ENCODE data around the gene SIMC1.
"Not testable (repeated sequence)": the region's sequence is repeated elsewhere in the genome, so short reads cannot be mapped to it uniquely, and the experiment has no call there.

GRCh38 chr5:176254066-176254393 lies 15.8 kb downstream of the SIMC1 start:
- not testable (repeated sequence) for TF ChIP-seq EZH2 (IDR thresholded peaks at IDR 0.05; ENCODE audit: borderline replicate concordance, low read depth, low read length, severe bottlenecking); CTCF (IDR thresholded peaks at IDR 0.05; ENCODE audit: borderline replicate concordance, extremely low read depth, low read length, poor library complexity, severe bottlenecking)

Data from DND-41 (cell line).